Stimulated activated CD4-positive, alpha-beta T cell treated with anti-CD3 and anti-CD28 coated beads, Interleukin-15, amount 100 ng/mL, for 24 hours (primary cell): ENCODE measurements around the gene WDFY2.

Experiments used
- DNase-seq: peaks from one replicate; pipeline ENCODE4 v3.0.0-alpha.2; 2020

Gene WDFY2

GRCh38 chr13:51717786-51718398 lies 133.6 kb downstream of the WDFY2 start:
- DNase-seq = no peak

GRCh38 chr13:51719394-51719793 lies 135.1 kb downstream of the WDFY2 start:
- no peak for DNase-seq

- no peak for DNase-seq
Observed at GRCh38 chr13:51721496-51721895, 137.2 kb downstream of the WDFY2 start.

DNA sequence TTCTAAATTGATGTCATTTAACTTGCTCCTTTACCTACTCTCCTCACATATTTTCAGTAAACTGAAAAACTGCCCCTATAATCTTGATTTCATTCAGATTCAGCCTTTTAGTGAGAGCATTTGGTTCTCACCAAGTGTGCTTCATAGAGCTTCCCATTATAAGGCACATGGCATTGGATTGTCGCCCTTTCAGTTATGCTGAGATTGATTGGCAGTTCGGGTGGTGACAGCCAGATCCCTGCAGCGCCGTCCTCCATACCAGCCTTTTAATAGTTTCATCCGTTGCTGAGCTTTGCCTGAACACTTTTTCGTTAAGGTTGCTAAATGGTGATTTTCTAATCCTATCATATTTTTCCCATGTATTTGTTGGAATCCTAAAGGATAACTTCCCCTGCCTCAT lies 139.3 kb downstream of the WDFY2 start:
- DNase-seq = no peak

- no peak for DNase-seq
Observed at GRCh38 chr13:51724721-51725120, 140.5 kb downstream of the WDFY2 start.

DNA sequence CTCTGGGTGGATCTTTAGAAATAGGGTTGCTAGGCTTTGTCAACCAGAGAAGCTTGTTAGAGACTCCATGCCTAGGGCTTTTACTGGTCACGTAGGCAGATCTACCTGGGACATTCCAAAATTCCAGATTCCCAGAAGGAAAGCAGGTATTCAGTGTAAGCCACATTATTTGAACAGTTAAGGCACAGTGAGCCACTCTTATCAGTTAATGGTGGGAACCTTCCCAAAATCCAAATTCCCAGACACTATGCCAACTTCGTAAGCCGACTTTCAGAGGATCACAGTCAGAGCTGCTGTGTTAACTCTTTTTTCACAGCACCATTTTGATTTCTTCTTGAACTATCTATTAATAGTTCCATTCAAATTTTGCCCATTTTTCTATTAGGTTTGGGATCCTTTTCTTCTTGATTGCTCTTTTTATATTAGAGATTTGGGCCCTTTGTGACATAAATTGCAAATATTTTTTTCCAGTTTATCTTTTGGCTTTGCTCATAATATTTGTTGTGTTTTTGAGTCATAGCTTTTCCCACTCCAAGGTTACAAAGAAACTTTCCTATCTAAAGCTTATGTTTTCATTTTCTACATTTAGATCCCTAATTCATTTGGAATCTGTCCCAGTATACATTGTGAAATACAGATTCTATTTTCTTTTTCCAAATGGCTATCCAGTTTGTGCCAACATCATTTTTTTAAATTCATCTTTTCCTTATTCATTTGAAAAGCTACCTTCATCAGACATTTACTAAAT lies 142.4 kb downstream of the WDFY2 start:
- DNase-seq = no peak

GRCh38 chr13:51727634-51728274 lies 143.5 kb downstream of the WDFY2 start:
- no peak for DNase-seq

- no peak for DNase-seq
Observed at GRCh38 chr13:51728275-51728673, 144.0 kb downstream of the WDFY2 start.

DNA sequence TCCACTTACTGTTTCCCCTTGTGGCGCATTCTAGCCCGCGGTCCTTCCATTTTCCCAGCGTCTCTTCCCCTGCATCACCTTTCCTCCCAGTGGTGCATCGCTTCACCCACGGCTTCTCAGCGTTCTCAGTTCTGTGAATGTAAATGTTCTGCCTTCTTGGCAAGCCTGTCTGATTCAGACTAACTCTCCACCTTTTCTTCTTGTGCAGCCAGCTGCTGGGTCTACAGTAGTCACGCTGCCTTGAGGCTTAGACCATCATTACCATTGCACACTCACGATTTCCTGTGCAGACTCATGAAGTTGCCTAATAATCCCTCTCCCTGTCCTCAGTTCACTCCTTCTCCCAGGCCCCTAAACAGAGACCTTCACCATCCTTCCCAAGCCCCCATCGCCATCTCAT lies 144.7 kb downstream of the WDFY2 start:
- no peak for DNase-seq

GRCh38 chr13:51729866-51730553 lies 145.7 kb downstream of the WDFY2 start:
- DNase-seq = peak; percentile 65

- DNase-seq = no peak
Observed at GRCh38 chr13:51730927-51731326, 146.7 kb downstream of the WDFY2 start.

- no peak for DNase-seq
Observed at GRCh38 chr13:51731759-51732158, 147.5 kb downstream of the WDFY2 start.

- no peak for DNase-seq
Observed at GRCh38 chr13:51733374-51734298, 149.4 kb downstream of the WDFY2 start.

DNA sequence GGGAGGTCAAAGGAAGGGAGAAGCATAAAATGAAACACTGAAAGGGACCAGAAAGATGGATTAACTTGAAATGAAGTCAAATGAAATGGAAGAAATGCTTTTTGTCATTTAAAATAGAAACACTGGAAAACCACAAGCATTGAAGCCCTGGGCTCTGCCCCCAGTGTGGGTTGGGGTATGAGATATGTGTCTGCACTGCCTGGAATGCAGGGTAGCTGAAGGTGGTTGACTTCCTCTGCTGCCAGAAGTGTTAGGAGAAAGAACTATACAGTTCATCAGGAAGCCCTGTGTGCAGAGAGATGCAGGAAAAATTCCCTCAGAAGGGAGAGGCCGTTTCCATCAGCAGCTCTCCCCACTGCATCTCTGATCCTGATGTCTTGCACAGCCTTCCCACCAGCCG lies 150.5 kb downstream of the WDFY2 start:
- DNase-seq = no peak

DNA sequence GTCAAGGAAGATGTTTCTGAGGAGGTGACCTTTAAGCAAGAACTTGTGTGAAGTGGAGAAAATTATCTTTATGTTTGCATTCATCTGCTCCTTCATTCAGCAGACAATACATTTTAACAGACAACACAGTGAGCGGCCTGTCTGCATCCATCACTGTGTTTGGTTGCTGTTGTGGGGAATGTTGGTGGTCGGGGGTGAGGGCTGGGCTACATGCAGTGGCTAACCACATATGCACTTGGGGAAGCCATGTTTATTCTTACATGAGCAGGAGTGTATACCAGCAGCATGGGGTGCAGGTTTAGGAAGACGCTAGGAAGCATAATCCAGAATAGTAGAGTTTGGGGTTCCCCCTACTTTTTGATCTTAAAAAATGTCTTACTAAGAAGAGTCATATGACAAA lies 153.3 kb downstream of the WDFY2 start:
- DNase-seq = peak; percentile 16

- no peak for DNase-seq
Observed at GRCh38 chr13:51738226-51738905, 154.1 kb downstream of the WDFY2 start.

DNA sequence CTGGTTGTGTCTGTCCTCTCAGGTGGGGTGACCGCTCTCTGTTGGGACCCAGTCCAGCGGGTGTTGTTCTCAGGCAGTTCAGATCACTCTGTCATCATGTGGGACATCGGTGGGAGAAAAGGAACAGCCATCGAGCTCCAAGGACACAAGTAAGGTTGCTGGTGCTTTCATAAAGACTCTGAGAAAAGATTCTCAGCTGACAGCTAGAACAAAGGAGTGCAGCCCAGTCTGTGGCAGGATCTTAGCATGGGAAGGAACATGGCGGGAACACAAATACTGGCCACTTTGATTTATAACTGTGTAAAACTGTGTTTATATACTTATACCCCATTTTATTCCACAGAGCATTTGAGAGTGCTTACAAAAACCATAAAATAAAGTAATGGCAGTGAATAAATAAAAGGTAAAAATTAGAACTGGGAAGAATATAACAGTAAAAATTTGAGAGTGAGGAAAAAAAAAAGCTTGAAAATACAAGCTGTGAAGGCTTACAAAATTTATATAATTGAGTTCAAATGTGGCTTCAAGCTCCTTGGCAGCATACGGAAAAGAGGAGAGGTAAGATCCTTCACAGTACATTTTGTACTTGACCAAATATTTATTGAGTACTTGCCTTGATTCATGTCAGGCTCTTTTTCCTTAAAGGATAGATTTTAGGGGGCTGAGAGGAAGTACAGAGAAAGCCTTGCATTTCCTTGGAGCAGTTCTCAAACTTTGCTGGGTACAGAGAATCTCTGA lies 154.9 kb downstream of the WDFY2 start:
- DNase-seq = no peak

DNA sequence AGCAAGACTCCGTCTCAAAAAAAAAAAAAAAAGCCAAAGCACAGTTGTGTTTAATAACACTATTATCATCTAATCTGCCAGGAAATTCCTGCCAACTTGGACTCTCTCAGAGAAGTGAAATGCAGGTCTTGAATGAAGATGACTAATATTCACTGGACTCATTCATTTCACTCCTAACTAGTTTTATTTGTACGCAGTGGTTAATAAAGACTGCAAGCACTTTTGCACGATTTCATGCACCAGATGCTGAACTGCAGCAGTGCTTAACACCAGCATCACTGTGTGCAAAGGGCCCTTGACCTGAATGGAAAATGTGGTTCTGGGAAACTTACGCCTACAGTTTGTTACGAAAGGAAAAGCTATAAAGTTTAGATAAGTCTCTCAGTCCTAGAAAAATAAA lies 156.4 kb downstream of the WDFY2 start:
- no peak for DNase-seq

DNA sequence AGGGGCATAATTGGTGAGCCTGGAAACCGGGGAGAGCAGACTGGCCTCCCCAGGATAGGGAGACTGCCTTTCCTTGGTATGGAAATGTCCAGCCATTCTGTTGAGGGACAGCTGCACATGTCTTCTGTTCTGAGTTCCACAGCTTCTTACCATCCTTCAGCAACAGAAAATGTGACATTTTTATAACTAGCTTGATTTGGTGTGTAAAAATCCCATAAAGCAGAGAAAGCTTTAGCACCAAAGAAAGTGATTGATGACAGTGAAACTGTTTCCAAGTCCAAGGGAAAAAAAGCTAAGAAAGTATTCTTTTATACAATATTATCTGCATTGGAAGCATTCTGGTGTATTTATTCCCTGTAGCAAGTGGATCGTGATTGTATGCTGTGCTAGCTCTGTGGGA lies 157.8 kb downstream of the WDFY2 start:
- no peak for DNase-seq

DNA sequence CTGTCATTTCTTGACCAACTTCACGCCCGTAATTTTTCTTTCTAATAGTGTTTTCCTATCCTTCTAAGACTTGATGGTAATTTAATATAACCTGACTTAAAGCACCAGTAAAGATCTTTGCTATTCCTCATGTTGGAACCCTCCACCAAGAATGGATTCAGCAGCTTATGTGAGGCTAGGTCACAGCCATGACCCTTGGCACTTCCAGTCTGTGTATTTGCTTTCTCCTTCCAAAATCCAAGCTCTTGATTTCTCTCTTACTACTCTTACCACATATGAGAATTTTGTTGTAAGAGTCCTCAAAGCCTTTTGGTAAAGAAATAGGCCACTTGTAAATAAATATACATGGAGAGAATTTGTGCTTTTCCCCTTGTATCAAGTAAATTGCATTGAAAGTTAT lies 158.3 kb downstream of the WDFY2 start:
- DNase-seq = no peak

DNA sequence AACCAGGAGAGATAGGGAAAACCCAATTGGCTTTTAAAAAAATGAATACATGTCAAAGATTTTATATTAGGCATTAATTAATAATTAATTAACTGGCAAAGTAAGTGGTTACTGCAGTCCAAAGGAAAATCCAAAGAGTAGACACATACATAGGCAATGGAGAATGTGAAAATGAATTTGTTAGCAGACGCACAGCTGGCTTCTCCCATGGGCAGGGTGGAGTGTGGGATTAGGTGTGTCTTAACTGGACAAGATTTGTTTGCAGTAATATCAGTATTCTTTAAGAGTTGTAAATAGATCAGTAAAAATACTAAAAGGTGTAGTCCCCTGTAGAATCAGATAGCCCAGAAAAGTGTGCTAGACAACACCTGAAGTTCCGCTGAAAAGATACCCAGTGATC lies 161.0 kb downstream of the WDFY2 start:
- DNase-seq = no peak
